ENCODE results near the gene TAPBPL. TPM values are rescaled to one million over a fixed set of nuclear protein-coding genes. Genes with fewer than 3 reads are reported as not detected.

TAPBPL gene
- total and polyA plus RNA-seq, 2 of the 4 experiments (the other 2 are of a cell fraction): 3.4 to 12.1 TPM

GRCh38 chr12:6450091-6450868 lies 1.6 kb upstream of the TAPBPL start:
- Histone ChIP-seq H3K14ac (replicated peaks; ENCODE audit: low read depth, low read length) (peak overlapping the region; percentile 95), H3K18ac (ENCODE audit: low read depth, low read length) (peak overlapping the region; percentile 8; the same call in 1 of the 2 replicates), H4K20me1 (ENCODE audit: insufficient read depth, low read length) (no peaks in the 10 kb centered on the region), H2AK5ac (ENCODE audit: low read depth, low read length) (peak overlapping the region; percentile 89), H2BK120ac (ENCODE audit: low read depth, low read length) (peak overlapping the region; percentile 71), H3K9ac (ENCODE audit: low read depth, low read length) (peak overlapping the region; percentile 94), H2BK5ac (ENCODE audit: low read depth, low read length, poor library complexity, severe bottlenecking) (peak overlapping the region; percentile 74), H2AFZ (replicated peaks; ENCODE audit: low read length, poor library complexity) (peak overlapping the region; percentile 95), H3K4me1 (ENCODE audit: control insufficient read depth, insufficient read depth, low read length) (peaks cover 16% of the 10 kb centered on the region), H3K79me1 (ENCODE audit: low read depth in 1 of 2, low read length in 2 of 2) (peaks cover 16 to 37% of the 10 kb centered on the region in 2 experiments), H3K9me1 (ENCODE audit: insufficient read depth, low read length) (peaks cover 20% of the 10 kb centered on the region; the same call in 1 of the 2 replicates), H3K27me3 (ENCODE audit: control insufficient read depth, insufficient read depth, low read length) (no peaks in the 10 kb centered on the region), H4K91ac (ENCODE audit: insufficient read depth, low read depth, low read length) (peak overlapping the region; percentile 96), H3K56ac (ENCODE audit: extremely low read depth, insufficient read depth, low read length) (peak overlapping the region; percentile 69; the same call in 1 of the 2 replicates), H4K5ac (ENCODE audit: low read depth, low read length) (peak overlapping the region; percentile 52), H2AK9ac (replicated peaks; ENCODE audit: low read depth, low read length, poor library complexity) (peak overlapping the region; percentile 98), H3K27ac (ENCODE audit: insufficient read depth, low read length) (peak overlapping the region; percentile 98), H3K4ac (ENCODE audit: low read depth, low read length) (peak overlapping the region; percentile 100), H4K8ac (ENCODE audit: low read depth in 2 of 2, low read length in 2 of 2) (peak overlapping the region; percentile 94 to 100), H3K9me3 (ENCODE audit: control insufficient read depth, insufficient read depth, low read length) (no peaks in the 10 kb centered on the region), H3K4me2 (ENCODE audit: low read depth, low read length) (peak overlapping the region; percentile 87), H3K23ac (ENCODE audit: low read depth, low read length) (peak overlapping the region; percentile 83), H3K36me3 (ENCODE audit: control insufficient read depth, insufficient read depth, low read length) (peaks cover 5% of the 10 kb centered on the region; the same call in 1 of the 2 replicates), H2BK15ac (ENCODE audit: low read depth, low read length) (peak overlapping the region; percentile 45), H3K4me3 (ENCODE audit: insufficient read depth, low read depth, low read length) (peak overlapping the region; percentile 57; the same call in 1 of the 2 replicates), H2BK20ac (ENCODE audit: low read depth, low read length) (peak overlapping the region; percentile 25; the same call in 1 of the 2 replicates)
- in situ Hi-C loops (cut with MboI; ENCODE audit: low sequenced_read_pairs) (loop anchor here (25.0 kb wide), 1 partner anchor 263 kb away; no protein-coding TSS in a partner anchor), dilution Hi-C loops (cut with HindIII; ENCODE audit: low sequenced_read_pairs, unreplicated experiment) (no loop called here), intact Hi-C loops (cut with micrococcal nuclease) (no loop called here)
- 100% methylated on average over 2 of the region's 16 CpGs; no CpG with 5 or more reads in 1 of the 2 experiments for WGBS, 2 experiments (ENCODE audit: extremely low coverage in 2 of 2, insufficient read length in 1 of 2)
- POLR2A ChIA-PET (ENCODE audit: unreplicated experiment): no interaction called here
- TSS peak; percentile 52 for BruUV-seq (replicated peaks)
- DNase-seq (no peak), ATAC-seq (ENCODE audit: low read depth) (no peak)
- CTCF ChIA-PET: no interaction called here
- TF ChIP-seq SMC3 (IDR thresholded peaks at IDR 0.05; ENCODE audit: low read depth, low read length) (no peak), RFX5 (IDR thresholded peaks at IDR 0.05; ENCODE audit: low read depth, low read length) (no peak), BHLHE40 (IDR thresholded peaks at IDR 0.05; ENCODE audit: low read depth, low read length) (no peak), NFE2L2 (IDR thresholded peaks at IDR 0.05; ENCODE audit: low read depth, low read length) (no peak), ELK1 (IDR thresholded peaks at IDR 0.05; ENCODE audit: borderline replicate concordance, low read depth, low read length) (no peak), RCOR1 (IDR thresholded peaks at IDR 0.05; ENCODE audit: insufficient replicate concordance, low read length) (no peak), RAD21 (IDR thresholded peaks at IDR 0.05; ENCODE audit: low read length) (no peak), CEBPB (IDR thresholded peaks at IDR 0.05; ENCODE audit: low read depth, low read length) (no peak)
- TF ChIP-seq, protein P1, sequence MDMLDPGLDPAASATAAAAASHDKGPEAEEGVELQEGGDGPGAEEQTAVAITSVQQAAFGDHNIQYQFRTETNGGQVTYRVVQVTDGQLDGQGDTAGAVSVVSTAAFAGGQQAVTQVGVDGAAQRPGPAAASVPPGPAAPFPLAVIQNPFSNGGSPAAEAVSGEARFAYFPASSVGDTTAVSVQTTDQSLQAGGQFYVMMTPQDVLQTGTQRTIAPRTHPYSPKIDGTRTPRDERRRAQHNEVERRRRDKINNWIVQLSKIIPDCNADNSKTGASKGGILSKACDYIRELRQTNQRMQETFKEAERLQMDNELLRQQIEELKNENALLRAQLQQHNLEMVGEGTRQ (IDR thresholded peaks at IDR 0.05; ENCODE audit: low read depth, low read length): no peak
- TF ChIP-seq, protein P2, sequence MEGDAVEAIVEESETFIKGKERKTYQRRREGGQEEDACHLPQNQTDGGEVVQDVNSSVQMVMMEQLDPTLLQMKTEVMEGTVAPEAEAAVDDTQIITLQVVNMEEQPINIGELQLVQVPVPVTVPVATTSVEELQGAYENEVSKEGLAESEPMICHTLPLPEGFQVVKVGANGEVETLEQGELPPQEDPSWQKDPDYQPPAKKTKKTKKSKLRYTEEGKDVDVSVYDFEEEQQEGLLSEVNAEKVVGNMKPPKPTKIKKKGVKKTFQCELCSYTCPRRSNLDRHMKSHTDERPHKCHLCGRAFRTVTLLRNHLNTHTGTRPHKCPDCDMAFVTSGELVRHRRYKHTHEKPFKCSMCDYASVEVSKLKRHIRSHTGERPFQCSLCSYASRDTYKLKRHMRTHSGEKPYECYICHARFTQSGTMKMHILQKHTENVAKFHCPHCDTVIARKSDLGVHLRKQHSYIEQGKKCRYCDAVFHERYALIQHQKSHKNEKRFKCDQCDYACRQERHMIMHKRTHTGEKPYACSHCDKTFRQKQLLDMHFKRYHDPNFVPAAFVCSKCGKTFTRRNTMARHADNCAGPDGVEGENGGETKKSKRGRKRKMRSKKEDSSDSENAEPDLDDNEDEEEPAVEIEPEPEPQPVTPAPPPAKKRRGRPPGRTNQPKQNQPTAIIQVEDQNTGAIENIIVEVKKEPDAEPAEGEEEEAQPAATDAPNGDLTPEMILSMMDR (conservative IDR thresholded peaks at IDR 0.05; ENCODE audit: low read depth, low read length): no peak
